GM18517 (cell line): Measurements from ENCODE around the gene RNF151.
A peak's percentile ranks its signal among the peaks of the same experiment; 100 is the strongest.

Source experiments
- ATAC-seq: cut with Tn5 transposase; IDR thresholded peaks from one replicate; pipeline ENCODE4 v1.9.1; 2021; ENCODE audit warnings: mild to moderate bottlenecking, moderate library complexity; ENCODE audit not compliant: unreplicated experiment

RNF151 gene

GRCh38 chr16:1991135-1991551 is 24.5 kb downstream of the RNF151 start:
- peak; percentile 43 for ATAC-seq

- ATAC-seq: peak; percentile 22
Observed at GRCh38 chr16:1991588-1991947, 24.9 kb downstream of the RNF151 start.

GRCh38 chr16:1991948-1992703 is 25.5 kb downstream of the RNF151 start:
- ATAC-seq: peak; percentile 36

GRCh38 chr16:1992704-1993317 is 26.2 kb downstream of the RNF151 start:
- ATAC-seq: no peak

GRCh38 chr16:1993731-1994131 is 27.1 kb downstream of the RNF151 start:
- no peak for ATAC-seq

GRCh38 chr16:1997494-1998359 is 31.1 kb downstream of the RNF151 start:
- ATAC-seq: no peak

- ATAC-seq: no peak
Observed at GRCh38 chr16:1998360-1998835, 31.7 kb downstream of the RNF151 start.

GRCh38 chr16:1998852-1999801 is 32.5 kb downstream of the RNF151 start:
- ATAC-seq: no peak

- ATAC-seq: no peak
Observed at GRCh38 chr16:1999866-2000514, 33.3 kb downstream of the RNF151 start.

- no peak for ATAC-seq
Observed at GRCh38 chr16:2001035-2001434, 34.4 kb downstream of the RNF151 start.

- no peak for ATAC-seq
Observed at GRCh38 chr16:2001456-2002355, 35.0 kb downstream of the RNF151 start.

GRCh38 chr16:2002406-2003230 is 36.0 kb downstream of the RNF151 start:
- no peak for ATAC-seq

- no peak for ATAC-seq
Observed at GRCh38 chr16:2003231-2003826, 36.7 kb downstream of the RNF151 start.

- ATAC-seq: no peak
Observed at GRCh38 chr16:2003827-2004641, 37.4 kb downstream of the RNF151 start.

- no peak for ATAC-seq
Observed at GRCh38 chr16:2004795-2005517, 38.3 kb downstream of the RNF151 start.

GRCh38 chr16:2005646-2006045 is 39.0 kb downstream of the RNF151 start:
- ATAC-seq: no peak
